ENCODE measurements around the gene HRNR. TPM values are rescaled to one million over a fixed set of nuclear protein-coding genes. Genes with fewer than 3 reads are reported as not detected.

HRNR gene
- total RNA-seq, 1 experiment from 2014 or later: not detected

- Mint-ChIP-seq H3K4me1 (ENCODE audit: low read depth, unreplicated experiment) (no peaks in the 10 kb centered on the region), H3K27ac (ENCODE audit: unreplicated experiment) (no peak overlapping the region), H3K4me3 (ENCODE audit: low read depth, unreplicated experiment) (no peak overlapping the region), H3K27me3 (ENCODE audit: unreplicated experiment) (peaks cover 60% of the 10 kb centered on the region), H3K9me3 (ENCODE audit: low read depth, unreplicated experiment) (no peaks in the 10 kb centered on the region), H3K36me3 (ENCODE audit: insufficient read depth, unreplicated experiment) (no peaks in the 10 kb centered on the region)
- DNase-seq: no peak
- intact Hi-C loops (cut with micrococcal nuclease; ENCODE audit: unreplicated experiment): no loop called here
- TF ChIP-seq CTCF (IDR thresholded peaks at IDR 0.05; ENCODE audit: unreplicated experiment): no peak
- no TSS peak for BruUV-seq (replicated peaks)
- CTCF ChIA-PET: no interaction called here
These were observed 25.0 kb downstream of the HRNR start for GRCh38 chr1:152198982-152199381.

- H3K9me3 Mint-ChIP-seq (ENCODE audit: low read depth, unreplicated experiment): no peaks in the 10 kb centered on the region
- H3K27ac Mint-ChIP-seq (ENCODE audit: unreplicated experiment): no peak overlapping the region
- no peak for TF ChIP-seq CTCF (IDR thresholded peaks at IDR 0.05; ENCODE audit: unreplicated experiment)
- no peak for DNase-seq
- intact Hi-C loops (cut with micrococcal nuclease; ENCODE audit: unreplicated experiment): no loop called here
- H3K27me3 Mint-ChIP-seq (ENCODE audit: unreplicated experiment): peaks cover 57% of the 10 kb centered on the region
- CTCF ChIA-PET: interaction anchor here (0.6 to 1.1 kb wide), 3 partner anchors 9 to 410 kb away, joined by 3 to 4 read pairs (median 3); no protein-coding TSS in a partner anchor
- H3K4me1 Mint-ChIP-seq (ENCODE audit: low read depth, unreplicated experiment): no peaks in the 10 kb centered on the region
- H3K4me3 Mint-ChIP-seq (ENCODE audit: low read depth, unreplicated experiment): no peak overlapping the region
- BruUV-seq (replicated peaks): no TSS peak
- H3K36me3 Mint-ChIP-seq (ENCODE audit: insufficient read depth, unreplicated experiment): no peaks in the 10 kb centered on the region
These were observed 26.5 kb downstream of the HRNR start for GRCh38 chr1:152197361-152197941.

GRCh38 chr1:152191711-152192110, 32.3 kb downstream of the HRNR start:
- Mint-ChIP-seq H3K4me3 (ENCODE audit: low read depth, unreplicated experiment) (no peak overlapping the region), H3K4me1 (ENCODE audit: low read depth, unreplicated experiment) (peaks cover 17% of the 10 kb centered on the region), H3K27me3 (ENCODE audit: unreplicated experiment) (peaks cover 55% of the 10 kb centered on the region), H3K36me3 (ENCODE audit: insufficient read depth, unreplicated experiment) (peaks cover 8% of the 10 kb centered on the region), H3K9me3 (ENCODE audit: low read depth, unreplicated experiment) (no peaks in the 10 kb centered on the region), H3K27ac (ENCODE audit: unreplicated experiment) (no peak overlapping the region)
- BruUV-seq (replicated peaks): no TSS peak
- CTCF ChIA-PET: interaction anchor here (1.8 kb wide), 1 partner anchor 267 kb away, joined by 11 read pairs; no protein-coding TSS in a partner anchor
- TF ChIP-seq CTCF (IDR thresholded peaks at IDR 0.05; ENCODE audit: unreplicated experiment): no peak
- DNase-seq: no peak
- intact Hi-C loops (cut with micrococcal nuclease; ENCODE audit: unreplicated experiment): loop anchor here (5.0 kb wide), 1 partner anchor 201 kb away; no protein-coding TSS in a partner anchor

GRCh38 chr1:152191260-152191659, 32.7 kb downstream of the HRNR start:
- H3K4me3 Mint-ChIP-seq (ENCODE audit: low read depth, unreplicated experiment): no peak overlapping the region
- peaks cover 8% of the 10 kb centered on the region for H3K36me3 Mint-ChIP-seq (ENCODE audit: insufficient read depth, unreplicated experiment)
- H3K27ac Mint-ChIP-seq (ENCODE audit: unreplicated experiment): no peak overlapping the region
- TF ChIP-seq CTCF (IDR thresholded peaks at IDR 0.05; ENCODE audit: unreplicated experiment): no peak
- H3K9me3 Mint-ChIP-seq (ENCODE audit: low read depth, unreplicated experiment): no peaks in the 10 kb centered on the region
- no TSS peak for BruUV-seq (replicated peaks)
- CTCF ChIA-PET: interaction anchor here (0.9 to 1.8 kb wide), 2 partner anchors 19 to 267 kb away, joined by 3 to 11 read pairs; no protein-coding TSS in a partner anchor
- no peak for DNase-seq
- intact Hi-C loops (cut with micrococcal nuclease; ENCODE audit: unreplicated experiment): loop anchor here (5.0 kb wide), 1 partner anchor 201 kb away; no protein-coding TSS in a partner anchor
- peaks cover 17% of the 10 kb centered on the region for H3K4me1 Mint-ChIP-seq (ENCODE audit: low read depth, unreplicated experiment)
- peaks cover 53% of the 10 kb centered on the region for H3K27me3 Mint-ChIP-seq (ENCODE audit: unreplicated experiment)
